HG03280 (cell line): ENCODE results near the gene TH.
"Not testable (repeated sequence)": the region's sequence is repeated elsewhere in the genome, so short reads cannot be mapped to it uniquely, and the experiment has no call there.

Source experiments
- ATAC-seq: cut with Tn5 transposase; IDR thresholded peaks from one replicate; pipeline ENCODE4 v1.9.1; 2021; ENCODE audit warnings: mild to moderate bottlenecking, moderate library complexity; ENCODE audit not compliant: unreplicated experiment

Gene TH

GRCh38 chr11:2179516-2179915, 7.9 kb upstream of the TH start:
- ATAC-seq = no peak

GRCh38 chr11:2178906-2179494, 7.4 kb upstream of the TH start:
- ATAC-seq = no peak

- not testable (repeated sequence) for ATAC-seq
These were observed 6.6 kb upstream of the TH start for GRCh38 chr11:2178055-2178773.

DNA sequence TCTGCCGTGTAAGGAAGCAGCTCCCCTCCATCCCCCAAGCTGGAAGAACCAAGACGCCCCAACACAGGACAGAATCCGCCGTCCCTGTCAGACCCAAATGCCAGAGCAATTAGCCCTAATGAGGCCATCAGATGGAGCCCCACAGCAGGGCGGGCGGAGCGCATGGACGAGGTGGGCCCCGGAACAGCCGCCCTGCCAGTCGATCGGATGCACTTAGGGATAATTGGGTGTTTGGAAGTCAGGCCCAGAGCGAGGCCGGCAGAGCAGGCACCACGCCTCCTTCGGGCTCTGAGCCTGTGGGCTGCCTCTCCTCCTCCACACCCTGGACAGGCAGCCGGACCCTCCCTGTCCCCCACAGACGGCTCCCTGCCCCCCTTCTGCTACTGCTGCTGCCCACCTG, 5.5 kb upstream of the TH start:
- no peak for ATAC-seq

DNA sequence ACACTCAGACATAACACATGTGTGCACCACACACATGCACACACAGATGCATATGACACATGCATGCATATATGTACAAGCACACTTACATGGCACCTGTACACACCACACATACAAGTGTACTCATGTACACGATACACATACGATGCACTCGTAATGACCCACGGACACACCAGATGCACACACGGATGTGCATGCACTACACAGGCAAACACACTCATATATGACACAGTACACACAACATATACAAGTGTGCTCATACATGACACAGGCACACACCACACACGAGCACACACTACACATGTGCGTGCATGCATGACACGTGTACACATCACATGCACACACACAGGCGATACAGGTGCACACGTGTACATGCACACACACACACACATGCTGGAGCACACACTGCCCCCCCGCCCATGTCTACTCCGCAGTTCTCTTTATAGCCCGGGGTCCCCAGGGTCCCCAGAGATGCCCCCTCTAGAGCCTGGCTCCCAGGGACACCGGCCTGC, 4.8 kb upstream of the TH start:
- ATAC-seq = no peak

DNA sequence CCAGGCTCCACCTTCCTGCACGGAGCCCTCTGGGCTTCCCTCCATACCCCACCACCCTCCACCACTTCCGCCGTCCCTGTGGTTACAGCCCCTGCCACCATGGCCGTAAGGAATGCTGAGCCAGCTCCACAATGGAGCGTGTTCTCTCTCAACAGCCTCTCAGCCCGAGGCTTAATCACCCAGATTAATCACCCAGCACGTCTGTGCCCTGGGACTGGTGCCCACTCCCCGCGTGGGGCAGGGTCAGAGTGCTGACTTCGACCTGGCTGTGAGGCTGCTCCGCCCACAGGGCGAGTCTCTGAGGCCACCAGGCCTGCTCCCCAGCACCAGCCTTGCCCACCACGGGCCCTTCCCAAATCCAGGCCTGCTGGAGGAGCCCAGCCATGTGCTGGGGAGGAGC, 4.0 kb upstream of the TH start:
- ATAC-seq = no peak

DNA sequence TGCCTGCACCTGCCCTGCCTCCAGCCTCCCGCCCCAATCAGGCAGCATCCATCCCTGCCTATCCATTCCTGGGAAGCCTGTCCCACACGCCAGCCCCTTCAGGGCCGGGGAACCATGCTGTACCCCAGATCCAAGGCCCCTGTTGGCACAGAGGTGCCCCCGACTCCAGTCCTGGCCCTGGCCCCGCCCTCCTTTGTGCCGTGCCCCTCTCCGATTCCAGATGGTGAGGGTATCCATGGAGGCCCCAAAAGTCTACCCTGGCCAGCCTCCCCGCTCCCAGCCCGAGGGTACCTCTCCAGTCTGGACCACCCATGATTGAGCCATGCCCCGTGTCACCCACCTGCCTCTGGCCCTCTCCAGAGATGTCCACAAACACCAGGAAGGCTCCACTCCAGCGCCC, 2.7 kb upstream of the TH start:
- ATAC-seq = no peak

GRCh38 chr11:2173761-2174160, 2.1 kb upstream of the TH start:
- ATAC-seq = no peak

DNA sequence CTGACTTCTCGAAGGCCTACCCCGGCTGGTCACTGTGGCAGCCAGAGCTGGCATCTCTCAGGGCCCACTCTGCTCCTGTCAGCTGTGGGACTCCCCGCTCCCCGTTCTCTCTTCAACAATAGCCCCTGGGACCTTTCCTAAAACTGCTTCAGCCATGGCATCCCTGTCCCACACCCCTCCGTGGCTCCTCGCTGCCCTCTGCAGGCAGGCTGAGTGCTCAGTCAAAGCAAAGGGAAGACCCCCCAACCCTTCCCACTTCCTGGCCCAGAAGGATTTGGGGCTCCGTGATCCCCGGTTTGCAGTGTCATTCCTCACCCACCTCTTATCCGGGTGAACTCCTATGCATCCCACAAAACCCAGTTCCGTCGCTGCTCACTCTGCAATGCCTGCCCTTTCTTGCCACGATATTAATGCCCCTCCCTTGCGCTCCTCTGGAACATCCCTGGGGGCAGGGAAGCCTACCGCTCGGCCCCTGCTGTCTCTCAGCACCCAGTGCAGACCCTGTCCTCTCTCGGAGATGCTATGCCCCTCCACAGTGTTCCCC, 1.6 kb upstream of the TH start:
- ATAC-seq = no peak

- no peak for ATAC-seq
These were observed 1.1 kb upstream of the TH start for GRCh38 chr11:2172676-2173075.

GRCh38 chr11:2169626-2170570, 1.7 kb downstream of the TH start:
- no peak for ATAC-seq

GRCh38 chr11:2169005-2169378, 2.6 kb downstream of the TH start:
- ATAC-seq = no peak

DNA sequence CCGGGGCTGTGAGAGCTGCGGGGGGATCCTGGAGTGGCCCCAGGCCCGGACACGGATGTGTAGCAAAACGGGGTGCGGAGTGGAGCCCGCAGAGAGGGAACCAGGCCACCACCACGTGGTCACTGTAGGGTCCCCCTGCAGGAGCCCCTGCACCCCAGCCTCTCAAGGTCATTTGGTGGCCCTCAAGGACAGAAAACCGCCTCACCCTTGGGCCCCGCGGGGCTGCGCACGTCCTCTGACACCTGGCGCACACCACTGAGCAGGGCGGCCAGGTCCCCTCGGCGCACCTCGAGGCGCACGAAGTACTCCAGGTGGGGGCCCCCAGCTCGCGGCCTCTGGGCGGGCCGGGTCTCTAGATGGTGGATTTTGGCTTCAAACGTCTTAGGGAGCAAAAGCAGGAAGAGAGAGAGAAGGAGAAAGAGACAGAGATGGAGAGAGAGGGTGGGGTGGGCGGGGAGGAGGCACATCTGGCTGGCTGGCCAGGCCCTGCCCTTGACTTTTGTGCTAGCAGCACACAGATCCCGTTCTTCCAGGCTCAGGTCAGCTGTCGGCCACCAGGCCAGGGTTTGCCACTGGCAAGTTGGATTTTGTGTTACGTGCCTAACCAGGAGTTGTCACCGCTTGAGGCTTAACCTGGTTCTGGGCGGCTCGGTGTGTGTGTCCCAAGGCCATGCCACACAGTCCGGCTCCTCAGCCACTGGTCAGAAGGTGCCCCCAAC, 3.2 kb downstream of the TH start:
- no peak for ATAC-seq

DNA sequence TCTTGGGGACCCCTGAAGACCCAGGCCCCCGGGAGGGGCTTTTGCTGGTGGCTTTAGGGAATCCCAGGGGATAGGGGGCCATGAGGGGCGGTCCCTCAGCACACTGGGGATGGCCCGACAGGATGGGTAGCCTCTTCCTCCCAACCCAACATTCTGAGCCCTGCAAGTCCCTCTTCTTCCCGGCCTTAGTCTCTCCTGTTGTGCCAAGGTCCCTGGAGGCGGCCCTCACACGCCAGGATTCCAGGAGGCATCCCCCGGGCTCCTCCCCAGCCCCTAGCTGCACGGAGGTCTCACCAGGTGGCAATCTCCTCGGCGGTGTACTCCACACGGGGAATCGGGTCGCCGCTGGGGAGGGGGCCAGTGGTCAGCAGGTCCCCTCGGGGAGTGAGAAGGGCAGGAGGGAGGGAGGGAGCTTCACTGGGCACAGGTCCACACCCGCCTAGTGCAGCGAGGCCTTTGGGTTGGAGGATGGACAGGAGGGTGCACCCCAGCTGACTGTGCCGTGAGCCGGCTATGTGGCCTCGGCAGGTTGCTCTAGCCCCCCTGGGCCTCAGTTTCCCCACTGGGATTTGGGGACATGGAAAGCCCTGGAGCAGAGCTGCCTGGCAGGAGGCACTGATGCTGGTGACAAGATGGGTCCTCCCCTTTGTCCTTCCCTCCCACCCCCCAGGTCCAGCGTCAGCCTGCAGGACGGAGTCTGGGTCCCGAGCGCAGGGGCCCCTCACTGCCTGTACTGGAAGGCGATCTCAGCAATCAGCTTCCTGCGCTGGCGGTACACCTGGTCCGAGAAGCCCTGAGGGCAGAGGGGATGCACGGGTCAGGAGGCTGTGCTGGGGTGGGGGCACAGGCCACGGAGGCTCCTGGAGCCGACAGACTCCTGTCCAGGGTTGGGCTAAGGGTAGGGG, 4.2 kb downstream of the TH start:
- ATAC-seq = no peak

- no peak for ATAC-seq
These were observed 5.3 kb downstream of the TH start for GRCh38 chr11:2166091-2166851.

GRCh38 chr11:2165571-2165970, 6.0 kb downstream of the TH start:
- no peak for ATAC-seq

GRCh38 chr11:2164861-2165555, 6.6 kb downstream of the TH start:
- ATAC-seq = no peak

GRCh38 chr11:2164081-2164480, 7.5 kb downstream of the TH start:
- no peak for ATAC-seq
